H1 (cell line): ENCODE results near the gene AP4B1. TPM values are rescaled to one million over a fixed set of nuclear protein-coding genes. Genes with fewer than 3 reads are reported as not detected.

Source experiments
- CTCF ChIA-PET: fragments of 300-600 bp; sonication (Branson Sonifier 250); formaldehyde crosslinking; loops from one replicate; lab custom pipeline; 2021; ENCODE audit not compliant: partially characterized antibody; lab: Charles Lee
- POLR2A ChIA-PET: fragments of 300-600 bp; sonication (Branson Sonifier 250); formaldehyde crosslinking; loops from one replicate; lab custom pipeline; 2021; ENCODE audit warnings: inconsistent platforms; ENCODE audit not compliant: partially characterized antibody; lab: Charles Lee
- DNase-seq, 2 experiments: peaks; one replicate each; pipeline versions ENCODE4 v3.0.0 to v3.0.0-alpha.2; 2010 to 2022; ENCODE audit warnings: low spot score in 2 of 2, low read depth in 1 of 2, mixed read lengths in 1 of 2
- FAIRE-seq: peaks from 2 replicates; lab custom pipeline; 2011; peaks lifted over from hg19 to GRCh38; lab: Jason Lieb, UNC
- H2AFZ ChIP-seq: 2 replicates; pipeline ENCODE4 v1.8.1; 2012; ENCODE audit warnings: low read length, inconsistent platforms
- H2AK5ac ChIP-seq: 2 replicates; pipeline ENCODE4 v1.6.1; 2013; ENCODE audit warnings: low read depth, low read length
- H2BK120ac ChIP-seq: replicated peaks from 2 replicates; pipeline ENCODE3; 2013; ENCODE audit warnings: low read depth, low read length, inconsistent platforms
- H2BK12ac ChIP-seq: 2 replicates; pipeline ENCODE4 v1.6.1; 2013; ENCODE audit warnings: low read depth, low read length
- H2BK15ac ChIP-seq: 2 replicates; pipeline ENCODE4 v1.6.1; 2013; ENCODE audit warnings: low read length
- H2BK20ac ChIP-seq: 2 replicates; pipeline ENCODE4 v1.6.1; 2013; ENCODE audit warnings: low read length
- H2BK5ac ChIP-seq: 2 replicates; pipeline ENCODE4 v1.6.1; 2013; ENCODE audit warnings: low read depth, low read length
- H3K14ac ChIP-seq: 2 replicates; pipeline ENCODE4 v1.6.1; 2013; ENCODE audit warnings: inconsistent platforms; ENCODE audit not compliant: insufficient read length
- H3K18ac ChIP-seq: 2 replicates; pipeline ENCODE4 v1.6.1; 2013; ENCODE audit warnings: low read length; ENCODE audit errors: extremely low read depth
- H3K23ac ChIP-seq: 2 replicates; pipeline ENCODE4 v1.6.1; 2013; ENCODE audit warnings: inconsistent platforms; ENCODE audit not compliant: insufficient read length
- H3K23me2 ChIP-seq: 2 replicates; pipeline ENCODE4 v1.6.1; 2013; ENCODE audit warnings: low read depth, low read length
- H3K27ac ChIP-seq: 2 replicates; pipeline ENCODE4 v1.6.1; 2011; ENCODE audit warnings: low read depth, low read length, inconsistent platforms
- H3K27me3 ChIP-seq, 4 experiments: replicated peaks in 1 of 4; 1 replicate in 1 of 4; 2 replicates in 3 of 4; pipeline versions ENCODE4 v1.6.1 to v1.8.1; 2011 to 2013; ENCODE audit warnings: low read length in 3 of 4, mild to moderate bottlenecking in 3 of 4, inconsistent platforms in 2 of 4, mixed read lengths in 2 of 4, moderate library complexity in 1 of 4; ENCODE audit not compliant: control insufficient read depth in 3 of 4, insufficient read depth in 3 of 4; ENCODE audit errors: extremely low read depth in 1 of 4
- H3K36me3 ChIP-seq, 4 experiments: 2 replicates each; pipeline versions ENCODE4 v1.6.1 to v1.8.1; 2011 to 2013; ENCODE audit warnings: mild to moderate bottlenecking in 4 of 4, low read length in 3 of 4, moderate library complexity in 2 of 4, control low read depth in 1 of 4, inconsistent platforms in 1 of 4; ENCODE audit not compliant: insufficient read depth in 4 of 4, control insufficient read depth in 2 of 4
- H3K4ac ChIP-seq: replicated peaks from 2 replicates; pipeline ENCODE3; 2013; ENCODE audit warnings: low read length, low read depth, mixed read lengths, inconsistent platforms; ENCODE audit not compliant: insufficient read length
- H3K4me1 ChIP-seq, 4 experiments: replicated peaks in 1 of 4; 1 replicate in 1 of 4; 2 replicates in 3 of 4; pipeline versions ENCODE4 v1.6.1 to v1.8.1; 2011 to 2013; ENCODE audit warnings: low read length in 3 of 4, inconsistent platforms in 2 of 4, mixed read lengths in 1 of 4; ENCODE audit not compliant: insufficient read depth in 4 of 4, control insufficient read depth in 3 of 4
- H3K4me2 ChIP-seq, 2 experiments: 2 replicates each; pipeline versions ENCODE4 v1.6.1 to v1.8.1; 2011 to 2013; ENCODE audit warnings: low read depth in 2 of 2, low read length in 2 of 2, control low read depth in 1 of 2, inconsistent platforms in 1 of 2, mild to moderate bottlenecking in 1 of 2; ENCODE audit not compliant: insufficient read depth in 1 of 2
- H3K4me3 ChIP-seq, 4 experiments: fragments of 200-600, 300-600 bp in 1 of 4; sonication (generic), shearing (Covaris generic), sonication (Bioruptor Twin) in 1 of 4; 2 replicates each; pipeline versions ENCODE4 v1.5.1 to v1.8.1; 2011 to 2016; ENCODE audit warnings: low read length in 4 of 4, low read depth in 3 of 4, control low read depth in 2 of 4, inconsistent platforms in 2 of 4, mild to moderate bottlenecking in 2 of 4, mixed read lengths in 1 of 4, moderate library complexity in 1 of 4; ENCODE audit not compliant: insufficient read depth in 2 of 4; ENCODE audit errors: extremely low read depth in 1 of 4
- H3K56ac ChIP-seq: replicated peaks from 2 replicates; pipeline ENCODE3; 2013; ENCODE audit warnings: low read depth, mild to moderate bottlenecking, mixed read lengths, low read length, inconsistent platforms; ENCODE audit not compliant: insufficient read length
- H3K79me1 ChIP-seq: 2 replicates; pipeline ENCODE4 v1.6.1; 2013; ENCODE audit warnings: low read depth, low read length, control low read depth
- H3K79me2 ChIP-seq, 2 experiments: 2 replicates each; pipeline versions ENCODE4 v1.6.1 to v1.8.1; 2012 to 2013; ENCODE audit warnings: low read length in 2 of 2, mild to moderate bottlenecking in 2 of 2, inconsistent platforms in 1 of 2; ENCODE audit not compliant: insufficient read depth in 2 of 2, control insufficient read depth in 1 of 2
- H3K9ac ChIP-seq, 4 experiments: replicated peaks in 1 of 4; 1 replicate in 1 of 4; 2 replicates in 3 of 4; pipeline versions ENCODE4 v1.6.1 to v1.8.1; 2011 to 2013; ENCODE audit warnings: low read depth in 3 of 4, low read length in 3 of 4, control low read depth in 2 of 4, mild to moderate bottlenecking in 2 of 4, moderate library complexity in 2 of 4, inconsistent platforms in 1 of 4; ENCODE audit errors: extremely low read depth in 1 of 4
- H3K9me3 ChIP-seq, 2 experiments: 2 replicates each; pipeline versions ENCODE4 v1.6.1 to v1.8.1; 2012 to 2013; ENCODE audit warnings: mild to moderate bottlenecking in 2 of 2, moderate library complexity in 2 of 2, control low read depth in 1 of 2, inconsistent platforms in 1 of 2, low read depth in 1 of 2, low read length in 1 of 2, mixed read lengths in 1 of 2; ENCODE audit not compliant: insufficient read depth in 2 of 2
- H4K20me1 ChIP-seq, 2 experiments: replicated peaks in 1 of 2; 2 replicates each; pipeline versions ENCODE3 to v1.8.1; 2011 to 2013; ENCODE audit warnings: inconsistent platforms in 2 of 2, low read length in 2 of 2, mild to moderate bottlenecking in 1 of 2; ENCODE audit not compliant: insufficient read depth in 2 of 2, control insufficient read depth in 1 of 2
- H4K5ac ChIP-seq: 2 replicates; pipeline ENCODE4 v1.6.1; 2013; ENCODE audit warnings: low read length, low read depth, mixed read lengths, inconsistent platforms; ENCODE audit not compliant: insufficient read length
- H4K8ac ChIP-seq: 2 replicates; pipeline ENCODE4 v1.8.0; 2013; ENCODE audit warnings: mild to moderate bottlenecking, moderate library complexity, low read length, inconsistent platforms; ENCODE audit not compliant: insufficient read depth; ENCODE audit errors: extremely low read depth
- H4K91ac ChIP-seq: replicated peaks from 2 replicates; pipeline ENCODE3; 2013; ENCODE audit warnings: low read length, mixed read lengths, inconsistent platforms; ENCODE audit not compliant: insufficient read length
- CTCF ChIP-seq, 3 experiments: IDR thresholded peaks; 1 replicate in 2 of 3; 2 replicates in 1 of 3; pipeline versions ENCODE4 v1.5.1 to v1.6.1; 2011; ENCODE audit warnings: low read length in 3 of 3, mild to moderate bottlenecking in 3 of 3, inconsistent platforms in 2 of 3, low read depth in 1 of 3, moderate library complexity in 1 of 3; ENCODE audit not compliant: insufficient read depth in 1 of 3; ENCODE audit errors: control extremely low read depth in 1 of 3
- GABPA ChIP-seq: IDR thresholded peaks from 2 replicates; pipeline ENCODE4 v1.6.1; 2011; ENCODE audit warnings: mild to moderate bottlenecking, low read length, moderate library complexity, borderline replicate concordance; ENCODE audit not compliant: insufficient read depth
- WGBS, 2 experiments: shearing (Covaris generic) in 1 of 2; methylation state at CpG; one replicate each; pipeline versions ENCODE4 v1.1.6 to v1.1.7; 2013 to 2015; ENCODE audit warnings: low lambda C conversion rate in 2 of 2, mixed read lengths in 2 of 2, inconsistent platforms in 1 of 2, low coverage in 1 of 2, missing lambda C conversion rate in 1 of 2; ENCODE audit not compliant: insufficient replicate concordance in 2 of 2, insufficient coverage in 1 of 2, insufficient read length in 1 of 2; ENCODE audit errors: extremely low coverage in 1 of 2, missing lambda C conversion rate in 1 of 2; 5-methylcytosine and 5-hydroxymethylcytosine counted together
- polyA plus RNA-seq, 7 experiments: library from polyadenylated mRNA; depleted of rRNA in 3 of 7; stranded (reverse) in 5 of 7; unstranded in 2 of 7; fragments of >200 nt in 5 of 7; fragments of 200-250 nt in 2 of 7; gene quantifications; 1 replicate in 5 of 7; 2 replicates in 1 of 7; 4 replicates in 1 of 7; pipeline versions ENCODE4 v1.2.1 to v1.2.3, GENCODE V29; 2011 to 2013; ENCODE audit warnings: missing spikeins in 2 of 7, mixed read lengths in 2 of 7
- total RNA-seq: library from RNA; stranded (reverse); fragmentation: NEBNext Ultra II Directional; extraction: Animal tissue kit (Norgen Biotek cat#: 25700); gene quantifications from 2 replicates; pipeline ENCODE4 v1.2.1, GENCODE V29; 2021
- TF ChIP-seq, protein P1 (sequence below): IDR thresholded peaks from 2 replicates; pipeline ENCODE4 v1.6.1; 2012; ENCODE audit warnings: low read length, inconsistent platforms

The AP4B1 gene
- total and polyA plus RNA-seq, 2 of the 8 experiments (the other 6 are each of a cell fraction or from before 2014, with no cell fraction given), result 8.9 to 9.0 TPM

DNA sequence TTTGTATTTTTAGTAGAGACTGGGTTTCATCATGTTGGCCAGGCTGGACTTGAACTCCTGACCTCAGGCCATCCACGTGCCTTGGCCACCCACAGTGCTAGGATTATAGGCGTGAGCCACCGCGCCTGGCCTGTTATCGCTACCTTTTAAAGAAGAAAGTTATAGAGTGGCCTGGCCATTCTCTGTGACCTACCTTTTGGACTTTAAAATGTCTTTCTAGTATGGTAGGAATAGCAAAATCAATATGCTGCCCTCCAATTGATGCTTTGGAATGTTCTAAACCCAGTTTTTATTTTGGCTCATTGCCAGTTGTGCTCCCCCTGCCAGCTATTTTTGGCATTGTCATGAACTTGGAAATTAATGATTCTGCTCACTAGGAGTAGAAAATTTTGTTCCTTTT lies 44.4 kb upstream of the AP4B1 start:
- H3K4me3 ChIP-seq, result no peak overlapping the region
- POLR2A ChIA-PET, result interaction anchor here (1.3 kb wide), 1 partner anchor 19 kb away, joined by 3 read pairs; no protein-coding TSS in a partner anchor
- no peak overlapping the region for H2BK15ac ChIP-seq
- no peak overlapping the region for H3K56ac ChIP-seq
- H4K5ac ChIP-seq, result no peak overlapping the region
- H3K36me3 ChIP-seq, result no peaks in the 10 kb centered on the region
- H3K23me2 ChIP-seq, result no peaks in the 10 kb centered on the region
- WGBS, 2 experiments, result 95% methylated on average over 5 of the region's 5 CpGs; no CpG with 5 or more reads in 1 of the 2 experiments
- H2BK120ac ChIP-seq, result no peak overlapping the region
- DNase-seq (no peak), FAIRE-seq (no peak)
- no peak overlapping the region for H2AK5ac ChIP-seq
- H3K9ac ChIP-seq, result no peak overlapping the region
- H4K20me1 ChIP-seq, result no peaks in the 10 kb centered on the region
- H3K79me2 ChIP-seq, result peaks cover 0 to 23% of the 10 kb centered on the region in 2 experiments; a peak in 2 of 4 replicates
- H3K27me3 ChIP-seq, result no peaks in the 10 kb centered on the region
- H4K8ac ChIP-seq, result no peak overlapping the region
- no peak overlapping the region for H3K14ac ChIP-seq
- H3K23ac ChIP-seq, result no peak overlapping the region
- no peak overlapping the region for H3K18ac ChIP-seq
- no peak overlapping the region for H3K4me2 ChIP-seq
- H2BK20ac ChIP-seq, result no peak overlapping the region
- no peak overlapping the region for H4K91ac ChIP-seq
- H3K4me1 ChIP-seq, result no peaks in the 10 kb centered on the region
- no peak overlapping the region for H3K4ac ChIP-seq
- CTCF ChIA-PET, result interaction anchor here (0.7 to 9.3 kb wide), 8 partner anchors 8 to 920 kb away, joined by 3 to 31 read pairs (median 4); no protein-coding TSS in a partner anchor
- H3K9me3 ChIP-seq, result no peaks in the 10 kb centered on the region
- no peak overlapping the region for H2AFZ ChIP-seq
- H3K27ac ChIP-seq, result no peak overlapping the region
- TF ChIP-seq, protein P1, sequence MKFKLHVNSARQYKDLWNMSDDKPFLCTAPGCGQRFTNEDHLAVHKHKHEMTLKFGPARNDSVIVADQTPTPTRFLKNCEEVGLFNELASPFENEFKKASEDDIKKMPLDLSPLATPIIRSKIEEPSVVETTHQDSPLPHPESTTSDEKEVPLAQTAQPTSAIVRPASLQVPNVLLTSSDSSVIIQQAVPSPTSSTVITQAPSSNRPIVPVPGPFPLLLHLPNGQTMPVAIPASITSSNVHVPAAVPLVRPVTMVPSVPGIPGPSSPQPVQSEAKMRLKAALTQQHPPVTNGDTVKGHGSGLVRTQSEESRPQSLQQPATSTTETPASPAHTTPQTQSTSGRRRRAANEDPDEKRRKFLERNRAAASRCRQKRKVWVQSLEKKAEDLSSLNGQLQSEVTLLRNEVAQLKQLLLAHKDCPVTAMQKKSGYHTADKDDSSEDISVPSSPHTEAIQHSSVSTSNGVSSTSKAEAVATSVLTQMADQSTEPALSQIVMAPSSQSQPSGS, result no peak
- TF ChIP-seq CTCF (IDR thresholded peaks at IDR 0.05; ENCODE audit: control extremely low read depth in 1 of 3, insufficient read depth in 1 of 3, low read depth in 1 of 3, low read length in 3 of 3) (peak in 1 of 3 experiments; percentile 21; a peak in 1 of 4 replicates), GABPA (no peak)
- no peaks in the 10 kb centered on the region for H3K79me1 ChIP-seq
- H2BK12ac ChIP-seq, result no peak overlapping the region
- no peak overlapping the region for H2BK5ac ChIP-seq
